SK-N-MC (cell line): ENCODE results near the gene LRRTM4.

Experiments used
- DNase-seq: peaks from one replicate; pipeline ENCODE4 v3.0.0-alpha.2; 2011; ENCODE audit warnings: low read depth, low spot score
- H3K27ac ChIP-seq: fragments of 200-600 bp; sonication (generic); 2 replicates; pipeline ENCODE4 v1.5.1; 2016; ENCODE audit warnings: mixed run types
- H3K36me3 ChIP-seq: fragments of 200-600 bp; sonication (generic); 2 replicates; pipeline ENCODE4 v1.6.1; 2017; ENCODE audit warnings: antibody characterized with exemption, low read length, mixed read lengths; ENCODE audit not compliant: insufficient read depth
- H3K4me3 ChIP-seq: fragments of 200-600 bp; sonication (generic); 2 replicates; pipeline ENCODE4 v1.5.1; 2016
- H3K9ac ChIP-seq: fragments of 200-600 bp; sonication (generic); 2 replicates; pipeline ENCODE4 v1.8.0; 2017; ENCODE audit warnings: mixed run types, mixed read lengths; ENCODE audit not compliant: insufficient read length
- H3K9me3 ChIP-seq: fragments of 200-600 bp; sonication (generic); 2 replicates; pipeline ENCODE4 v1.6.1; 2017; ENCODE audit warnings: low read depth, mild to moderate bottlenecking, antibody characterized with exemption, low read length, moderate library complexity, mixed read lengths
- EZH2 ChIP-seq: fragments of 200-600 bp; sonication (generic); IDR thresholded peaks from one replicate; pipeline ENCODE4 v1.6.1; 2017; ENCODE audit warnings: antibody characterized with exemption
- FOXP2 ChIP-seq: optimal IDR thresholded peaks from 2 replicates; pipeline ENCODE3; 2011; ENCODE audit warnings: mild to moderate bottlenecking, moderate library complexity; ENCODE audit not compliant: insufficient read depth; ENCODE audit errors: extremely low read length, control extremely low read depth
- POLR2AphosphoS5 ChIP-seq: IDR thresholded peaks from 2 replicates; pipeline ENCODE4 v1.6.1; 2012; ENCODE audit warnings: mild to moderate bottlenecking, low read depth, low read length, borderline replicate concordance

Gene LRRTM4

GRCh38 chr2:76953733-76954347, 568.3 kb downstream of the LRRTM4 start:
- TF ChIP-seq POLR2AphosphoS5 (no peak), EZH2 (no peak), FOXP2 (no peak)
- Histone ChIP-seq H3K9ac (no peak overlapping the region), H3K4me3 (no peak overlapping the region), H3K9me3 (no peaks in the 10 kb centered on the region), H3K27ac (no peak overlapping the region), H3K36me3 (no peaks in the 10 kb centered on the region)
- peak; percentile 63 for DNase-seq

DNA sequence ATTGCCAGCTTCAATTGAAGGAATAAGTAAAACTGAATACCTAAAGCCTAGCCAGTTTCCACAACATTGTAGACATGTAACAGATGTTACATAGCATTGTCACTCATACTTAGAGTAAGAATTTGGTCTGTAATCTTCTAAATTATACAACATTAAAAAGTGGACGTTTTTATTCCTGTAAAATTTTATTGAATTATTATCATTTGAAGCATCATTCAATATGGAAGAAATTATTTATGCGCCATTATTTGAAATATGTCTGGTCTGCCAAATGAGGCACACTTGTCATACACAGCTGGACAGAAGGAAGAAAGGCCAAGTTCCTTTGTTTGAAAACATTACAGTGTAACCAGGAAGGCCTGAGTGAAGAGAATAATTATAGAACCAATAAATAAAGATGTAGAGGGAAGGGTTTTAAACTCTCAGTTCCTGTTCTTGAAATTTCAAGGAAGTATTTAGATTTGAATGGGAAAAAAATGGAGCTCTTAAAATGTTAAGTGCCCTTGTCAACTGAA, 575.5 kb downstream of the LRRTM4 start:
- Histone ChIP-seq H3K27ac (no peak overlapping the region), H3K36me3 (no peaks in the 10 kb centered on the region), H3K9ac (no peak overlapping the region), H3K4me3 (no peak overlapping the region), H3K9me3 (no peaks in the 10 kb centered on the region)
- DNase-seq: no peak
- no peak for TF ChIP-seq POLR2AphosphoS5
- no peak for TF ChIP-seq EZH2
- TF ChIP-seq FOXP2: no peak

GRCh38 chr2:76940559-76940958, 581.6 kb downstream of the LRRTM4 start:
- H3K9ac ChIP-seq: no peak overlapping the region
- TF ChIP-seq POLR2AphosphoS5 (no peak), EZH2 (no peak), FOXP2 (no peak)
- H3K9me3 ChIP-seq: no peaks in the 10 kb centered on the region
- no peak overlapping the region for H3K4me3 ChIP-seq
- no peaks in the 10 kb centered on the region for H3K36me3 ChIP-seq
- no peak for DNase-seq
- no peak overlapping the region for H3K27ac ChIP-seq

- TF ChIP-seq EZH2: no peak
- TF ChIP-seq FOXP2: no peak
- TF ChIP-seq POLR2AphosphoS5: no peak
- DNase-seq: no peak
These were observed 584.0 kb downstream of the LRRTM4 start for GRCh38 chr2:76938153-76938552.

GRCh38 chr2:76932550-76932949, 589.6 kb downstream of the LRRTM4 start:
- no peak overlapping the region for H3K9ac ChIP-seq
- no peak overlapping the region for H3K27ac ChIP-seq
- no peaks in the 10 kb centered on the region for H3K9me3 ChIP-seq
- no peak overlapping the region for H3K4me3 ChIP-seq
- H3K36me3 ChIP-seq: no peaks in the 10 kb centered on the region
- TF ChIP-seq FOXP2 (no peak), POLR2AphosphoS5 (no peak), EZH2 (no peak)
- DNase-seq: no peak

More at GRCh38 chr2:76938153-76938552, 584.0 kb downstream of the LRRTM4 start:
- no peak overlapping the region for H3K4me3 ChIP-seq
- no peaks in the 10 kb centered on the region for H3K36me3 ChIP-seq
- H3K9me3 ChIP-seq: no peaks in the 10 kb centered on the region
- H3K9ac ChIP-seq: no peak overlapping the region
- no peak overlapping the region for H3K27ac ChIP-seq

DNA sequence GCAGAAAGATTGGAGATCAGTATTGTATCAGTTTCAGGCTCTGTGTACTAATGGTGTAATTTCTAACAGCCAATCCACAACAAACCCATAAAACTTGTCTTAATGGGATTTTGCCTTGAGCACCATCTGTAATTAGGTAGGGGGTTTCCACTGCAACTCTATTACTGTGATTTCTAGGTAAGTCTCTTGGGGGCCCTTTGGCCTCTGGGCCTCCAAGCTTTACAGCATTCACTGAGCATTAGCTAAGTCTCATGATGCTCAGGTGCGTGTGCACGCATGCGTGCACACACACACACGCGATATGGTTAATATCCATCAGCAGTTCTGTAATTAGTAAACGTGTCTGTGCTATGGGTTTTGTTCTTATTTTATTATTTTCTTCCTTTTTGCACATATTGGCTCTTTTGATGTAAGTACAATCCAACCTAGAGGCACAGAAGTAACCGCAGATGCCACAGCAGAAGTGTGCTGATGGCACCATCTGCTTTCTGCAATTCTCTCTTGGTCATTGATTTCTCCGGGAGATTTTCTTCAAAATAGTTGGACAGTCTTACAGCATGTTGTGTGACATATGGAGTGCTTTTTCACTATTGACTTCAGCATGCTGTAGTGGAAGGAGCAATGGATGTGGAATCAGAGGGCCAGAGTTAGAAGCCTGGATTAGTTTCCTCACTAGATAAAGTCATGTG, 592.0 kb downstream of the LRRTM4 start:
- H3K27ac ChIP-seq: no peak overlapping the region
- H3K36me3 ChIP-seq: no peaks in the 10 kb centered on the region
- no peak overlapping the region for H3K4me3 ChIP-seq
- TF ChIP-seq POLR2AphosphoS5 (no peak), FOXP2 (no peak), EZH2 (no peak)
- no peak for DNase-seq
- H3K9ac ChIP-seq: no peak overlapping the region
- H3K9me3 ChIP-seq: no peaks in the 10 kb centered on the region

- no peak overlapping the region for H3K9ac ChIP-seq
- no peak for DNase-seq
- no peak overlapping the region for H3K4me3 ChIP-seq
- no peaks in the 10 kb centered on the region for H3K9me3 ChIP-seq
- no peak for TF ChIP-seq EZH2
- no peak for TF ChIP-seq FOXP2
- H3K27ac ChIP-seq: no peak overlapping the region
- no peaks in the 10 kb centered on the region for H3K36me3 ChIP-seq
These were observed 594.1 kb downstream of the LRRTM4 start for GRCh38 chr2:76928026-76928425.

DNA sequence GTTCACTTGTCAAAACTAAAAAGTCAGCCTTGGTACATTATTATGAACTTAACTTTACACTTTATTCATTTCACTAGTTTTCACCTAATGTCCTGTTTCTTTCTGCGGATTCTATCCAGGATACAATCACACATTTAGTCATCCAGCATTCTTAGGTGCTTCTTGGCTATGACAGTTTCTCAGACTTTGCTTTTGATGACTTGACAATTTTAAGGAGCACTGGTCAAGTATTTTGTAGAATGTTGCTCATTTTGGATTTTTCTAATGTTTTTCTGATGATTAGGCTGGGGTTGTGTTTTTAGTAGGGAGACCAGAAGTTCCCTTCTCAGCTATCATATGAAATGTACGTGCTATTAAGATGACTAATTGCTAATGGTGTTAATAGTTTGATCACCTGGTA, 601.2 kb downstream of the LRRTM4 start:
- no peaks in the 10 kb centered on the region for H3K9me3 ChIP-seq
- TF ChIP-seq POLR2AphosphoS5 (no peak), EZH2 (no peak), FOXP2 (no peak)
- no peak for DNase-seq
- H3K4me3 ChIP-seq: no peak overlapping the region
- H3K27ac ChIP-seq: no peak overlapping the region
- no peaks in the 10 kb centered on the region for H3K36me3 ChIP-seq
- H3K9ac ChIP-seq: no peak overlapping the region
